Osteoblast (primary cell): ENCODE results near the gene PIGM. TPM values are rescaled to one million over a fixed set of nuclear protein-coding genes. Genes with fewer than 3 reads are reported as not detected.

Source experiments
- DNase-seq: peaks from one replicate; pipeline ENCODE4 v3.0.0; 2011; ENCODE audit warnings: low spot score, mixed read lengths; ENCODE audit not compliant: insufficient read length; ENCODE audit errors: missing footprints
- H2AFZ ChIP-seq: 2 replicates; pipeline ENCODE4 v1.6.0; 2011; ENCODE audit warnings: mild to moderate bottlenecking, low read length
- H3K27ac ChIP-seq: 2 replicates; pipeline ENCODE4 v1.5.1; 2011; ENCODE audit warnings: mild to moderate bottlenecking, low read depth, low read length, moderate library complexity
- H3K27me3 ChIP-seq: 2 replicates; pipeline ENCODE4 v1.6.0; 2012; ENCODE audit warnings: mild to moderate bottlenecking, control low read depth, inconsistent platforms, low read length, moderate library complexity; ENCODE audit not compliant: insufficient read depth
- H3K36me3 ChIP-seq: 2 replicates; pipeline ENCODE4 v1.5.1; 2011; ENCODE audit warnings: mild to moderate bottlenecking, low read length, control low read depth, moderate library complexity; ENCODE audit not compliant: insufficient read depth
- H3K4me1 ChIP-seq: 2 replicates; pipeline ENCODE4 v1.5.1; 2011; ENCODE audit warnings: mild to moderate bottlenecking, low read length, control low read depth, moderate library complexity; ENCODE audit not compliant: insufficient read depth
- H3K4me2 ChIP-seq: 2 replicates; pipeline ENCODE4 v1.6.0; 2011; ENCODE audit warnings: mild to moderate bottlenecking, low read length; ENCODE audit not compliant: insufficient read depth
- H3K4me3 ChIP-seq: fragments of 200-600 bp; sonication (generic); 3 replicates; pipeline ENCODE4 v1.5.1; 2012; ENCODE audit warnings: mild to moderate bottlenecking, low read length, inconsistent platforms; ENCODE audit not compliant: insufficient read depth
- H3K79me2 ChIP-seq: 2 replicates; pipeline ENCODE4 v1.6.0; 2012; ENCODE audit warnings: mild to moderate bottlenecking, low read length, control low read depth, inconsistent platforms; ENCODE audit not compliant: insufficient read depth
- H3K9me3 ChIP-seq: 2 replicates; pipeline ENCODE4 v1.5.1; 2011; ENCODE audit warnings: low read depth, low read length, control low read depth
- H4K20me1 ChIP-seq: 2 replicates; pipeline ENCODE4 v1.6.0; 2012; ENCODE audit warnings: mild to moderate bottlenecking, low read length, control low read depth; ENCODE audit not compliant: insufficient read depth
- CTCF ChIP-seq: IDR thresholded peaks from 2 replicates; pipeline ENCODE4 v1.5.1; 2011; ENCODE audit warnings: mild to moderate bottlenecking, low read depth, low read length, moderate library complexity; ENCODE audit errors: extremely low read depth
- total RNA-seq: library from RNA; depleted of rRNA; stranded (reverse); fragments of >200 nt; gene quantifications from 2 replicates; pipeline ENCODE4 v1.2.3, GENCODE V29; 2012

PIGM gene
- total RNA-seq, 1 donor, result 7.2 TPM

GRCh38 chr1:160079448-160079847 is 47.7 kb upstream of the PIGM start:
- Histone ChIP-seq H3K27me3 (peaks cover 66% of the 10 kb centered on the region), H4K20me1 (no peaks in the 10 kb centered on the region)

GRCh38 chr1:160078512-160079195 is 46.9 kb upstream of the PIGM start:
- Histone ChIP-seq H3K4me2 (no peak overlapping the region), H4K20me1 (no peaks in the 10 kb centered on the region), H3K27ac (no peak overlapping the region), H3K4me1 (peaks cover 4% of the 10 kb centered on the region), H3K79me2 (no peaks in the 10 kb centered on the region), H3K27me3 (peaks cover 61% of the 10 kb centered on the region), H2AFZ (no peak overlapping the region), H3K4me3 (no peak overlapping the region), H3K36me3 (no peaks in the 10 kb centered on the region), H3K9me3 (no peaks in the 10 kb centered on the region)
- DNase-seq, result peak; percentile 92
- peak; percentile 90 for TF ChIP-seq CTCF

More at GRCh38 chr1:160079448-160079847, 47.7 kb upstream of the PIGM start:
- Histone ChIP-seq H3K4me1 (peaks cover 4% of the 10 kb centered on the region), H3K9me3 (no peaks in the 10 kb centered on the region), H3K79me2 (no peaks in the 10 kb centered on the region), H3K27ac (no peak overlapping the region), H3K4me3 (no peak overlapping the region), H2AFZ (no peak overlapping the region), H3K4me2 (no peak overlapping the region), H3K36me3 (no peaks in the 10 kb centered on the region)
- peak; percentile 5 for TF ChIP-seq CTCF
- DNase-seq, result peak; percentile 49

DNA sequence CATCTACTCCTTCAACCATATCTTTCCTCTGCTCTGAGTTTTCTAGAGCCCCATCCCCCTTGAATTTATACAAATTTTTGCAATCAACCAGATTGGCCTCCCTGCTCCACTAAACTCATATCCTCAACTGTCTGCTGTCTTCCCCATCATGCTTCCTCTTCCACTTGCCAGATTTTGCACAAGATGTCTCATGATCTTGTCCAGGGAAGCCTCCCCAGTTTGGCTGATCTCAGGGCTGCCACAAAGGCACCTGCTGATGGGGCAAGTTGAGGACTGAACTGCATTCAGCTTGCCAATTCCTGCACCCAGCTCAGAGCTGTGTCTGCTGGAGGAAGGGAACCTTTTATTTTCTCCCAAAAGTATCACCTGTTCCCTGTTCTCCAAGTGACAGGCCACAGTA is 45.7 kb upstream of the PIGM start:
- Histone ChIP-seq H3K27ac (no peak overlapping the region), H3K27me3 (peaks cover 49% of the 10 kb centered on the region), H3K9me3 (no peaks in the 10 kb centered on the region), H3K4me1 (peaks cover 4% of the 10 kb centered on the region), H3K4me3 (no peak overlapping the region), H2AFZ (no peak overlapping the region), H3K36me3 (no peaks in the 10 kb centered on the region), H3K79me2 (no peaks in the 10 kb centered on the region), H3K4me2 (no peak overlapping the region), H4K20me1 (no peaks in the 10 kb centered on the region)
- DNase-seq, result peak; percentile 50
- TF ChIP-seq CTCF, result no peak

GRCh38 chr1:160076295-160076694 is 44.5 kb upstream of the PIGM start:
- TF ChIP-seq CTCF, result no peak
- H3K79me2 ChIP-seq, result no peaks in the 10 kb centered on the region
- H4K20me1 ChIP-seq, result no peaks in the 10 kb centered on the region
- H3K27ac ChIP-seq, result no peak overlapping the region
- H2AFZ ChIP-seq, result no peak overlapping the region
- DNase-seq, result peak; percentile 59
- H3K9me3 ChIP-seq, result no peaks in the 10 kb centered on the region
- no peaks in the 10 kb centered on the region for H3K36me3 ChIP-seq
- H3K4me3 ChIP-seq, result no peak overlapping the region
- H3K27me3 ChIP-seq, result peaks cover 46% of the 10 kb centered on the region
- H3K4me2 ChIP-seq, result no peak overlapping the region
- peaks cover 4% of the 10 kb centered on the region for H3K4me1 ChIP-seq
